ENCODE results near the gene SYNJ2. TPM values are rescaled to one million over a fixed set of nuclear protein-coding genes. Genes with fewer than 3 reads are reported as not detected.
A peak's percentile ranks its signal among the peaks of the same experiment; 100 is the strongest.

SYNJ2 gene
- total RNA-seq, 1 experiment from 2014 or later, result 10.3 TPM

DNA sequence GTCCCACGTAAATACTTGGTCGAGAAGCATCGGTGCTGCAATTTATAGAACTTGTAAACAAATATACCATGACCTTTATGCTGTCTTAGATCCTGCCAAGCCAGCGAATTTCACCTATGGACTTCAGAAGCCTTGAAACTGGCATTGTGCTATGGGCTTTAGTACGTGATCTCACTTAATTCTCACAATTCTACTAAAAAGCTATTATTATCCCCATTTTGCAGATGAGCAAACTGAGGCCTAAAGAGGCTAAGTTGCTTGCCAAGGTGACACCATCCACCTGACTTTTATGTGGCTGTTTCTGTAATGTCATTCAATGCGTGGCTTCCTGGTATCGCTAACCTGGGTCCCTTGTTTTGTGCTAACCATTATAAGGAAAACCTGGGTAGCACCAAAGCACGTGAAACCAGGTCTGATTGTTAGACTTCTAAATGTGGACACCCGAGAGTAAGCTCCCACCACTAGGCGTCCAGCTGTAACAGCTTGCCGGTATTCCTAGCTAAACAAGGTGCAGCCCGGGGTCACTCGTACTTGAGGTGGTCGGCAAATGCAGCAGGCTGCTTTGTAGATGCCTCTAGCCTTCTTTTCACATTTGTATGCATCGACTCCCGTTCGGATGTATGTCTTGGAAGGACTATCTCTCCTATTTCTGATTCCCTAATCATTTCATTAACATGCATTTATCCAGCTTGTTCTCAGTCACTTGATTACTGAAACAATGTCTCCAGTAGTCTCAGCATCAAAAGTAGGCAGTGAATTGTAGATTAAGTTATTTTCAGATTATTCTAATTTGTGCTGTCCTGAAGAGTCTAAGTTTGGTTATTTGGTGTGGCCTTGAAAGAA, 1.1 kb downstream of the SYNJ2 start:
- TF ChIP-seq, protein P1, sequence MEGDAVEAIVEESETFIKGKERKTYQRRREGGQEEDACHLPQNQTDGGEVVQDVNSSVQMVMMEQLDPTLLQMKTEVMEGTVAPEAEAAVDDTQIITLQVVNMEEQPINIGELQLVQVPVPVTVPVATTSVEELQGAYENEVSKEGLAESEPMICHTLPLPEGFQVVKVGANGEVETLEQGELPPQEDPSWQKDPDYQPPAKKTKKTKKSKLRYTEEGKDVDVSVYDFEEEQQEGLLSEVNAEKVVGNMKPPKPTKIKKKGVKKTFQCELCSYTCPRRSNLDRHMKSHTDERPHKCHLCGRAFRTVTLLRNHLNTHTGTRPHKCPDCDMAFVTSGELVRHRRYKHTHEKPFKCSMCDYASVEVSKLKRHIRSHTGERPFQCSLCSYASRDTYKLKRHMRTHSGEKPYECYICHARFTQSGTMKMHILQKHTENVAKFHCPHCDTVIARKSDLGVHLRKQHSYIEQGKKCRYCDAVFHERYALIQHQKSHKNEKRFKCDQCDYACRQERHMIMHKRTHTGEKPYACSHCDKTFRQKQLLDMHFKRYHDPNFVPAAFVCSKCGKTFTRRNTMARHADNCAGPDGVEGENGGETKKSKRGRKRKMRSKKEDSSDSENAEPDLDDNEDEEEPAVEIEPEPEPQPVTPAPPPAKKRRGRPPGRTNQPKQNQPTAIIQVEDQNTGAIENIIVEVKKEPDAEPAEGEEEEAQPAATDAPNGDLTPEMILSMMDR (IDR thresholded peaks at IDR 0.05; ENCODE audit: unreplicated experiment), result peak; percentile 15
- POLR2A ChIA-PET, result interaction anchor here (0.6 to 1.3 kb wide), 6 partner anchors 57 to 91 kb away, joined by 3 to 5 read pairs (median 4); no protein-coding TSS in a partner anchor

DNA sequence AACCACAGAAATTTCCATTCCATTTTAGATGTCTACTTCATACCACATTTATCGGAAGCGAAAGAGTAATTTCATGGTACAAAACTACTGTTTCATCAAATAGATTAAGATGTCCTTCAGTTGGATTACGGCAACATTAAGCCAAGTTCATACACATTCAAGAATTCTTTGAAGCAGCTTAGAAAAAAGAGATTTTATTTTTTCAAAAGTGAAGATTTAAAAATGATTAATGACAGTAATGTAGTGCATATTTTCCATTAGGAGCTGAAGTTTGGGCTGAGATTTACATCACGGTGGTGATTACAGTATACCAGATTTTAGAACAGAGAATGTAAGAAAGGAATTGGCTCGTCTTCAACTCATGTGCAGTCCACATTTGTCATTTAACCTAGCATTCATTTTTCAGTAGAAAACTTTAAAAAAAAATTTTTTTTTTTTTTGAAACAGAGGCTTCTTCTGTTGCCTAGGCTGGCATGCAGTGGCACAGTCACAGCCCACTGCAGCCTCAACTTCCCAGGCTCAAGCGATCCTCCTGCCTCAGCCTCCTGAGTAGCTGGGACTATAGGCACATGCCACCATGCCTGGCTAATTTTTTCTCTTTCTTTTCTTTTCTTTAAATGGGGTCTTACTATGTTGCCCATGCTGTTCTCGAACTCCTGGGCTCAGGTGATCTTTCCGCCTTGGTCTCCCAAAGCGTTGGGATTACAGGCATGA, 1.9 kb downstream of the SYNJ2 start:
- H3K27ac Mint-ChIP-seq (ENCODE audit: low read depth, unreplicated experiment), result no peak overlapping the region
- POLR2A ChIA-PET, result interaction anchor here (0.6 to 1.3 kb wide), 7 partner anchors 58 to 247 kb away, joined by 3 to 5 read pairs (median 4); no protein-coding TSS in a partner anchor
- no peaks in the 10 kb centered on the region for H3K9me3 Mint-ChIP-seq (ENCODE audit: unreplicated experiment)
- H3K27me3 Mint-ChIP-seq (ENCODE audit: insufficient read depth, unreplicated experiment), result no peaks in the 10 kb centered on the region
- H3K4me1 Mint-ChIP-seq (ENCODE audit: insufficient read depth, unreplicated experiment), result no peaks in the 10 kb centered on the region
- no peak for DNase-seq (ENCODE audit: unreplicated experiment)
- CTCF ChIA-PET, result interaction anchor here (0.6 to 4.3 kb wide), 4 partner anchors 61 to 515 kb away, joined by 3 to 18 read pairs (median 3); no protein-coding TSS in a partner anchor
- intact Hi-C loops (cut with micrococcal nuclease), result loop anchor here (5.0 kb wide), 1 partner anchor 159 kb away; no protein-coding TSS in a partner anchor
- TF ChIP-seq, protein P1 (IDR thresholded peaks at IDR 0.05; ENCODE audit: unreplicated experiment), result no peak
- peak overlapping the region; percentile 72 for H3K4me3 Mint-ChIP-seq (ENCODE audit: unreplicated experiment)
- no peaks in the 10 kb centered on the region for H3K36me3 Mint-ChIP-seq (ENCODE audit: insufficient read depth, unreplicated experiment)
- TSS peak; percentile 29 for BruUV-seq (replicated peaks)

More for the DNA sequence above, 1.1 kb downstream of the SYNJ2 start:
- no peak overlapping the region for H3K27ac Mint-ChIP-seq (ENCODE audit: low read depth, unreplicated experiment)
- DNase-seq (ENCODE audit: unreplicated experiment), result peak; percentile 20
- CTCF ChIA-PET, result interaction anchor here (0.5 to 4.3 kb wide), 5 partner anchors 58 to 335 kb away, joined by 3 to 18 read pairs (median 3); no protein-coding TSS in a partner anchor
- H3K4me3 Mint-ChIP-seq (ENCODE audit: unreplicated experiment), result peak overlapping the region; percentile 72
- no peaks in the 10 kb centered on the region for H3K36me3 Mint-ChIP-seq (ENCODE audit: insufficient read depth, unreplicated experiment)
- H3K27me3 Mint-ChIP-seq (ENCODE audit: insufficient read depth, unreplicated experiment), result no peaks in the 10 kb centered on the region
- no TSS peak for BruUV-seq (replicated peaks)
- H3K4me1 Mint-ChIP-seq (ENCODE audit: insufficient read depth, unreplicated experiment), result no peaks in the 10 kb centered on the region
- H3K9me3 Mint-ChIP-seq (ENCODE audit: unreplicated experiment), result no peaks in the 10 kb centered on the region
- intact Hi-C loops (cut with micrococcal nuclease), result loop anchor here (5.0 kb wide), 1 partner anchor 160 kb away; no protein-coding TSS in a partner anchor

DNA sequence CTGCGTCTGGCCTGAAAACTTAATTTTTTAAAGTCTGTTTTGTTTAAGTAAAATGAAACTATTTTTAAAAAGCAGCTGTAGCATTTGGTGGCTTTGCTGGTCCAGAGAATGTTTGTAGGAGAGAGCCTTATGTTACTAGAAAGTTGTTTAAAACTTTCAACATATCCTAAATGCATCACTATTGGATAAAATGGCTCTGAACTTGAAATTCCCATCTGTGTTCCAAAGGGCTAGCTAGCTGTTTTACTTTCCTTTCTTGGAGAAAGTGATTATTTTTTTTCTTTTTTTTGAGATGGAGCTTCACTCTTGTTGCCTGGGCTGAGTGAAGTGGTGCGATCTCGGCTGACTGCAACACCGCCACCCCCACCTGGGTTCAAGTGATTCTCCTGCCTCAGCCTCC, 2.5 kb downstream of the SYNJ2 start:
- no TSS peak for BruUV-seq (replicated peaks)
- POLR2A ChIA-PET, result interaction anchor here (0.6 to 1.3 kb wide), 2 partner anchors 58 to 247 kb away, joined by 3 to 4 read pairs; no protein-coding TSS in a partner anchor
- no peak overlapping the region for H3K4me3 Mint-ChIP-seq (ENCODE audit: unreplicated experiment)
- H3K9me3 Mint-ChIP-seq (ENCODE audit: unreplicated experiment), result no peaks in the 10 kb centered on the region
- H3K27ac Mint-ChIP-seq (ENCODE audit: low read depth, unreplicated experiment), result no peak overlapping the region
- no peak for DNase-seq (ENCODE audit: unreplicated experiment)
- no peaks in the 10 kb centered on the region for H3K27me3 Mint-ChIP-seq (ENCODE audit: insufficient read depth, unreplicated experiment)
- no peaks in the 10 kb centered on the region for H3K36me3 Mint-ChIP-seq (ENCODE audit: insufficient read depth, unreplicated experiment)
- CTCF ChIA-PET, result interaction anchor here (0.7 to 4.3 kb wide), 2 partner anchors 89 to 514 kb away, joined by 3 to 18 read pairs; no protein-coding TSS in a partner anchor
- TF ChIP-seq, protein P1 (IDR thresholded peaks at IDR 0.05; ENCODE audit: unreplicated experiment), result no peak
- intact Hi-C loops (cut with micrococcal nuclease), result loop anchor here (5.0 kb wide), 1 partner anchor 158 kb away; no protein-coding TSS in a partner anchor
- H3K4me1 Mint-ChIP-seq (ENCODE audit: insufficient read depth, unreplicated experiment), result no peaks in the 10 kb centered on the region

All from MCF 10A (cell line).